Central memory CD4-positive, alpha-beta T cell (primary cell): ENCODE data around the gene HCCS.

Experiments used
- DNase-seq: peaks from one replicate; pipeline ENCODE4 v3.0.0; 2022

The HCCS gene

DNA sequence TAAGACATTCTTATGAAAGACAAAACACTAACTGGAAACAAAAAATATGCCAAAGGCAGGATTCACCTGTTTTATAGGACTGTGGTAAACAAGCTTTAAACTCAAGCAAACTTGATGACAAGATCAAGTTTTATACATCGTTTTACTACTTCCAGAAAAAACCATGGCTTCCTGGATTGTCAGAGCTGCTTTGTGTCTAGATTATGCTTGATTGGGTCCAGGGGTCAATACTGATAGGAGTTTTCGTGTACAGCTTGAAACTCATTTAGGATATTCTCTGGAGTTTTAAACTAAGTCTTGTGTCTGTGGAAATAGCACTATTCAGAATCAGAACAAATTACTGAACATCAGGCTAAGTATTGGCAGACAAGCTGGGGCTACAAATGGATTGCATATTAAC, 13.0 kb downstream of the HCCS start:
- no peak for DNase-seq

GRCh38 chrX:11125060-11125459, 13.9 kb downstream of the HCCS start:
- DNase-seq: no peak

DNA sequence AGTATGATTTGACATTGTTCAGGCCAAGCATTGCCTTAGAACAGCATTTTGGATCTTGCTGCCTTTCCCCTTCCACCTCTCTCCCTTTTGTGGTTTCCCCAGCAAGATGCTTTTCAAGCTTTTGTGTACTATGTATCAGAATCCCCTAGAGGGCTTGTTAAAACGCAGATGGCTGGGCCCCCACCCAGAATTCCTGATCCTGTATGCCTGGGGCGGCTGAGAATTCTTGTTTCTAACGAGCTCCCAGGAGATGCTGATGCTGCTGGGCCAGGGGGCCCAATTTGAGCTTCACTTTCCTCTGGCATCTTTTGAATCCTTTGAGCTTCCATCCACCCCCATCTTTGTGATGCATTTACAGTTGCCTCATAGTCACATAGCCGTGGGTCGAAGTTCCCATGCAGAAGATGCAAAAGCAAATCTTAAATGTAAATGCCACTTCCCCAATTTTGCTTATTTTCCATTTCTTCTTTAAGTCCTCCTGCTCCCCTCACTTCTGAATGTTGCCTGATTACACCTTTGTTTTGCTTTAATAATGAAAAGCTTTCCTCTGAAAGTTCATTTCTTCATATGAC, 18.5 kb downstream of the HCCS start:
- DNase-seq: no peak

DNA sequence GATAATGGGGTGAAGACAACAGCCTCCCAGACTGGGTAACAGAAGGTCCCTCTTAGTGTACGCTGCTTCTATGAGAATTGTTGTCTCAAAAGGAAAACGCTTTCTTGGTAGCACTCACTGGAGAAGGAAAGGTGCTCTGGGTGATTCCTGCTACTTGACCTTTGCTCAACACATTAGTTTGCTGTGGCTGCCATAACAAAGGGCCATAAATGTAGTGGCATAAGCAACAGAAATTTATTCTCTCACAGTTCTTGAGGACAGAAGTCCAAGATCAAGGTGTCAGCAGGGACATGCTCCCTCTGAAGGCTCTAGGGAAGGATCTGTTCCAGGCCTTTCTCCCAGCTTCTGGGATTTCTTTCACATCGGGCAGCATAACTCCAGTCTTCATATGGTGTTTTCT, 19.0 kb downstream of the HCCS start:
- no peak for DNase-seq

GRCh38 chrX:11131146-11131545, 20.0 kb downstream of the HCCS start:
- DNase-seq: no peak

DNA sequence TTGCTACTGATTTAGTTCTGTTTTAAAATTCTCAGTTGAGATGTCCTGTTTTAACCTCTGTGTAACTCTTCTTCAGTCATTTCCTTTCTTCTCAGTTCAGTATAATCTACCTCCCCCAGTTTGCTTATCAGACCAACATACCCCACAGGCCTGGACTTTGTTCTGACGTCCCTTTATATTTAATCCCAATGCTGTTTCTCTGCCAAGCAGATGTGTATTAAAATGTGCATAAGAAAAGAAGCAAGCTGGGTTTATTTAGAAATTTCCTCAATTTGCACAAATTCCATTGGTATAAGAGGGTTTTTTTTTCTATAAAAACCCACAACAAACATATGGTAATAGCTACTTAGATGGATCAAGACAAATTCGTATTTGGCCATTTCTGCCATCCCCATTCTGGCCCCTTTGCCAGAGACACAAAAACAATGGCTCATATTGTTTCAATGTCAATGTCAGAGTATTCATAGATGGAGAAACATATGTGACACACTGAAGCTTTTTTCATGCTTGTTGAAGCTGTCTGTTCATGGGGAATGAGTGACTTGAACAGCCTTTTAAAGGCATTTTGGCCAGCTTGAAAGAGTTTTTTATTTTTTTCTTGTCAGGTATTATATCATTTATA, 24.5 kb downstream of the HCCS start:
- no peak for DNase-seq

- peak; percentile 24 for DNase-seq
Measured at GRCh38 chrX:11137543-11138139, 26.5 kb downstream of the HCCS start.

DNA sequence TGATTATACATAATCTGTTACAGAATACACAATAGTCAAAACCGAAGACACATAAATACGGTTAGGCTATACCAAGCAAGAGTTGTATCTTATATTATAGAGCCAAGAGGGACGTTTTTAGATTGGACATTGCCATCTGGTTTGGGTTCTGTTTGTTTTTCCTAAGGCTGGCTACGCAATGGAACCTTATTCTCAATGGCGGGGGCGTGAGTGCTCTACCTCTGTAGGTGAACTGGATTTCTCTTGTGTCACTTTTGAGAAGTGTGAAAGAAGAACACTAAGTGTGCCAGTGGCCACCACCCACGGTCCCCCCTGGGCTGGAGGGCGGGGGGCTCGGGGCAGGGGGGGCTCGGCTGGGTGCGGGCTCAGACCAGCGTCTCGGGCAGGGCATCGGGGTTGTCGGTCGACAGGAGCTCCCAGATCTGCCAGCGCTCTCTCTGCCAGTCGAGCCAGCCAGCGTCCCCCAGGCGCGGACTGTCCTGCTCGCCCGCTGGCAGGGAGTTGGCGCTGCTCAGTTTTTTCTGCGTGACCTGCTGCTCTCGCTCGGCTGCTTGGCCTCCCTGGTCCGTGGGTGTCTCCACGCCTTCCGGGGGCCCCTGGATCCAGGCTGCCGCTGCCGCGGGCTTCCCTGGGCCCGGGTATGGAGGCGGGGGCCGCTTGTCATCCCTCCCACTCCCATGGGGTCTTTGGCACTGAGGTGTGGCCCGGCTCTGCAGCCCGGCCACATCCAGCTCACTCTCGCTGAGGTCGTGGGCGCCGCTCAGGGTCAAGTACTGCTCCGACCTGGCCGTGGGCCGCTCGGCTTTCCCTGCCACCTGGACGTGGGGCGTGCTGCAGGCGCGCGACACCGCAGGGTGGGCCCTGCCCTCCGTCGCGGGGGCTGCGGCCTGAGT, 27.6 kb downstream of the HCCS start:
- DNase-seq: no peak

DNA sequence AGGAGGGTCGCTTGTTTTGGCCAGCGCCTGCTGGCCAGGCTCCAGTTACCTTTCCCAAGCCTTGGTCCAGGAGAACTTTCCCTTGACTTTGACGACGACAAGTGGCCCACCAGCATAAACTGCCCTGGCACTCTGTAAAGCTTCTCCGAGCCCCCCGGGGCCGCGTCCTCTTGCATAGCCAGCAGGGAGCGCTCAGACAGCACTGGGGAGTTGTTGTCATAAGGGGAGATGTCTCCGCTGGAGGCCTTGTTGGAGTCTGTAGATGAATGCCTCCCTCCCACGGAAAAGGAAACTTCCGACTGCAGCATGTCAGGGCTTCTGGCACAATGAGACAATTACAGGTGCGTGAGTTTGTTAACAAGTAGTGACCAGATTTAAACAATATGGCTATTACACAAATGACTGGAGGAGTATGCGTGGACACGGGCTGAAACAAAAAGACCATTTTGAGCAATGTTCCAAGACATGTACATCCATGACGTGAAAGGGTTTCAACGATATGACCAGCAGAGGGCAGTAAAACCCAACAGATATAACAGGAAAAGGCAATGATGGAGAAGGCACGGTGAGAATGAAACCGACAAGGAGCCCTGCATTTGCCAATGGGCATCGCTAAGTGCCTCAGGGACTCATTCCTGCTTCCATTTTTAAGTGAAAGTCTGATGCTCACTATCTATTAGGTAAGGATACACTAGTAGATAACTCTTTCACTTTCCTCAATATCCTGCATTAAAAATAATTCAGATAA, 33.0 kb downstream of the HCCS start:
- peak; percentile 55 for DNase-seq

GRCh38 chrX:11146411-11146810, 35.3 kb downstream of the HCCS start:
- no peak for DNase-seq

DNA sequence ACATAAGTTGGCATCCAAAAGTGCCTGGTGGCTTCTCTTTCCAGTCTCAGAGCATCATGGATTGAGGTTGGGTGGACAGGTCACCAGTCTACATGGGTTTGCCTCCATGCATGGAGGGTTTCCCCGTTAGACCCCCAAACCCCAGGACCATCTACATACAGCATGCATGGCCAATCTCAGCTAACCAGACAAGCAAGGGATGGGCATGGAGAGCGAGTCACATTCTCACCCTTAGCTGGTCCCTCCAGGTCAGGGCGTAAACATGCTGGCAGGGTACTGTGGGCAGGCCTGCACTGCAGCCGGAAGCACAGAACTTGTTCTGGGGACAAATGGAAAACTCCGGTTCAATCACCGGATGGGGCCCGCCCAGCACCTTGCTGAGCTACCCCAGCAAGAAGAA, 37.3 kb downstream of the HCCS start:
- no peak for DNase-seq

DNA sequence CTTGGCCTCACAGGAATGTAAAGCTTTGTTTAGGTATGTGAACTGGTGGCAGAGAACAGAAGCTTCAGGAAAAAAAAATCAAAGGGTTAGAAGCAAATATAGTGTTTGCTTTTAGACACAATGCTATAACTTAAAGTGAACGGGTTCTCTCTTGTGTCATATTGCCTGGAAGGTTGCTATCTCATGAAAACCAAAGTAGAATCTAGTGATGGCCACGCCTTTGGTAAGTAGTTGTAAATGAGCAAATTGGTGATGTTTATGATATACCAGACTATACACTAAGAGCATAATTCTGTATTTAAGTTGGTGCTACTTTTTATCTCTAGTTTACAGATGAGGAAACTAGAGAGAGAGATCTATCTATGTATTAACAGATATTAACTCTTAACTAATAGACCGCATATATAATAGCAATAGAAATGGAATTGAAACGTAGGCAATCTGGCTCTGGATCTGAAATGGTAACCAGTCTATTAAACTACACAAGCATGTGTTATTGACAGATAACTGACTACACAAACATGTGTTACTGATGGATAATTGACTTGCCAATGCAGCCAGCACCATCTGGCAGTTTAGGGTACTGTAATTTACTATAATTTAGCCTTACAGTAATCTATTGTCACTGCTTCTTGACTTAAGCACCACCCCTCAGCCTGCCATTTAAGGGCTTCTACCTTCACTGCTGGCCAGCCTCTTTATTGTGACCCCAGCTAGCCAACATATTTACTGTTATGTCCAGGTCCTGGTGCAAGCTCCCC, 40.8 kb downstream of the HCCS start:
- no peak for DNase-seq

- DNase-seq: no peak
Measured at GRCh38 chrX:11159149-11159548, 48.0 kb downstream of the HCCS start.

GRCh38 chrX:11164433-11164832, 53.3 kb downstream of the HCCS start:
- DNase-seq: no peak

DNA sequence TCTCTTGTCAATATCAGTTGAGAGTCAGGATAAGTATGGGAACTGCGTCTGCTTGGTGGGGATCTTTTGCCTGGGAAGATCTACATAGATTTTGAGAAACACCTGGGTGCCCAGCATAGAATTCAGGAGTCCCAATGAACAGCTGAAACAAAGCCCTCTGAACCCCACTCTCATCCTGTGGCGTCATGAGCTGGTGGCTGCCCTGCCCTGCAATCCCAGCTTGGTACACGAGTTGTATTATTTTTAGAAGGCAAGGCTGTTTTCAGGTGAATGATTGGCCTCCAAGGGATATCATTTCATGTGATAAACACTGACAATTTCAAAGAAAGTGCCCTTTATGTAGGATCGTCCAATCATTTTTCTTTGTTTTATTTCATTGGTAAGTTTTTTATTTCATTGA, 60.8 kb downstream of the HCCS start:
- DNase-seq: no peak

- no peak for DNase-seq
Measured at GRCh38 chrX:11172415-11172814, 61.3 kb downstream of the HCCS start.
